ENCODE data around the gene C4orf36.
A peak's percentile ranks its signal among the peaks of the same experiment; 100 is the strongest.
"Not testable (repeated sequence)": the region's sequence is repeated elsewhere in the genome, so short reads cannot be mapped to it uniquely, and the experiment has no call there.

The C4orf36 gene

GRCh38 chr4:86916392-86916791, 24.2 kb upstream of the C4orf36 start:
- DNase-seq = no peak

- DNase-seq = no peak
These were observed 18.8 kb upstream of the C4orf36 start for GRCh38 chr4:86910820-86911684.

- no peak for DNase-seq
These were observed 18.1 kb upstream of the C4orf36 start for GRCh38 chr4:86910369-86910768.

- DNase-seq = no peak
These were observed 17.5 kb upstream of the C4orf36 start for GRCh38 chr4:86909546-86910295.

- DNase-seq = no peak
These were observed 16.0 kb upstream of the C4orf36 start for GRCh38 chr4:86908251-86908657.

- DNase-seq = no peak
These were observed 9.6 kb upstream of the C4orf36 start for GRCh38 chr4:86901864-86902263.

GRCh38 chr4:86898562-86898961, 6.3 kb upstream of the C4orf36 start:
- DNase-seq = no peak

- DNase-seq = no peak
These were observed 4.4 kb upstream of the C4orf36 start for GRCh38 chr4:86896596-86896995.

- peak; percentile 74 for DNase-seq
These were observed 3.7 kb upstream of the C4orf36 start for GRCh38 chr4:86895692-86896488.

GRCh38 chr4:86894455-86894854, 2.2 kb upstream of the C4orf36 start:
- no peak for DNase-seq

- DNase-seq = no peak
These were observed 914 bp upstream of the C4orf36 start for GRCh38 chr4:86893136-86893535.

GRCh38 chr4:86892636-86892960, 376 bp upstream of the C4orf36 start:
- DNase-seq = no peak

- DNase-seq = no peak
These were observed 1.4 kb downstream of the C4orf36 start for GRCh38 chr4:86890790-86891189.

- no peak for DNase-seq
These were observed 12.6 kb downstream of the C4orf36 start for GRCh38 chr4:86879641-86880040.

- no peak for DNase-seq
These were observed 13.6 kb downstream of the C4orf36 start for GRCh38 chr4:86878640-86879039.

- no peak for DNase-seq
These were observed 15.1 kb downstream of the C4orf36 start for GRCh38 chr4:86876894-86877685.

GRCh38 chr4:86875436-86875835, 16.8 kb downstream of the C4orf36 start:
- DNase-seq = not testable (repeated sequence)

GRCh38 chr4:86872135-86872534, 20.1 kb downstream of the C4orf36 start:
- no peak for DNase-seq

- no peak for DNase-seq
These were observed 21.7 kb downstream of the C4orf36 start for GRCh38 chr4:86870442-86871069.

- no peak for DNase-seq
These were observed 34.7 kb downstream of the C4orf36 start for GRCh38 chr4:86857341-86858052.

GRCh38 chr4:86856896-86857295, 35.3 kb downstream of the C4orf36 start:
- DNase-seq = no peak
